Skeletal muscle satellite cell (primary cell): ENCODE measurements around the gene CDC42BPA.
"Not testable (repeated sequence)": the region's sequence is repeated elsewhere in the genome, so short reads cannot be mapped to it uniquely, and the experiment has no call there.

Source experiments
- H3K27me3 ChIP-seq: 2 replicates; pipeline ENCODE4 v1.7.0; 2013; ENCODE audit warnings: low read length; ENCODE audit not compliant: control insufficient read depth, insufficient read depth
- H3K36me3 ChIP-seq: 2 replicates; pipeline ENCODE4 v1.7.0; 2013; ENCODE audit warnings: mild to moderate bottlenecking, control low read depth, low read length; ENCODE audit not compliant: insufficient read depth
- H3K4me1 ChIP-seq: 2 replicates; pipeline ENCODE4 v1.7.0; 2013; ENCODE audit warnings: low read length; ENCODE audit not compliant: control insufficient read depth, insufficient read depth
- H3K4me2 ChIP-seq: 2 replicates; pipeline ENCODE4 v1.7.0; 2013; ENCODE audit warnings: mild to moderate bottlenecking, low read length
- H3K4me3 ChIP-seq: 2 replicates; pipeline ENCODE4 v1.7.0; 2013; ENCODE audit warnings: low read length
- H3K9ac ChIP-seq: 2 replicates; pipeline ENCODE4 v1.7.0; 2013; ENCODE audit warnings: mild to moderate bottlenecking, low read depth, low read length, moderate library complexity
- H3K9me3 ChIP-seq: replicated peaks from 2 replicates; pipeline ENCODE4 v1.7.0; 2013; ENCODE audit warnings: mild to moderate bottlenecking, control low read depth, low read length

The CDC42BPA gene

GRCh38 chr1:227140376-227140775, 177.9 kb downstream of the CDC42BPA start:
- Histone ChIP-seq H3K9me3 (no peaks in the 10 kb centered on the region), H3K4me3 (no peak overlapping the region), H3K4me2 (no peak overlapping the region), H3K36me3 (peaks cover 47% of the 10 kb centered on the region), H3K9ac (no peak overlapping the region), H3K27me3 (no peaks in the 10 kb centered on the region), H3K4me1 (peaks cover 7% of the 10 kb centered on the region)

GRCh38 chr1:227136210-227136820, 182.0 kb downstream of the CDC42BPA start:
- Histone ChIP-seq H3K4me2 (no peak overlapping the region), H3K9me3 (no peaks in the 10 kb centered on the region), H3K9ac (no peak overlapping the region), H3K4me3 (no peak overlapping the region), H3K27me3 (no peaks in the 10 kb centered on the region), H3K4me1 (peaks cover 18% of the 10 kb centered on the region), H3K36me3 (peaks cover 17% of the 10 kb centered on the region)

- Histone ChIP-seq H3K4me3 (no peak overlapping the region), H3K4me2 (no peak overlapping the region), H3K9me3 (no peaks in the 10 kb centered on the region), H3K4me1 (peaks cover 18% of the 10 kb centered on the region), H3K9ac (no peak overlapping the region), H3K36me3 (peaks cover 10% of the 10 kb centered on the region), H3K27me3 (no peaks in the 10 kb centered on the region)
Measured at GRCh38 chr1:227134686-227135314, 183.5 kb downstream of the CDC42BPA start.

- H3K36me3 ChIP-seq, H3K9me3 ChIP-seq, H3K9ac ChIP-seq, H3K4me3 ChIP-seq, H3K27me3 ChIP-seq, H3K4me2 ChIP-seq: not testable (repeated sequence)
- H3K4me1 ChIP-seq = peaks cover 18% of the 10 kb centered on the region
Measured at GRCh38 chr1:227132695-227133094, 185.6 kb downstream of the CDC42BPA start.

GRCh38 chr1:227131193-227131592, 187.1 kb downstream of the CDC42BPA start:
- Histone ChIP-seq H3K4me1 (peaks cover 16% of the 10 kb centered on the region), H3K4me3 (no peak overlapping the region), H3K4me2 (no peak overlapping the region)

GRCh38 chr1:227127891-227128290, 190.4 kb downstream of the CDC42BPA start:
- Histone ChIP-seq H3K9ac (no peak overlapping the region), H3K36me3 (no peaks in the 10 kb centered on the region), H3K4me3 (no peak overlapping the region), H3K4me1 (no peaks in the 10 kb centered on the region), H3K4me2 (no peak overlapping the region), H3K9me3 (no peaks in the 10 kb centered on the region), H3K27me3 (no peaks in the 10 kb centered on the region)

More at GRCh38 chr1:227131193-227131592, 187.1 kb downstream of the CDC42BPA start:
- Histone ChIP-seq H3K9ac (no peak overlapping the region), H3K36me3 (no peaks in the 10 kb centered on the region), H3K9me3 (no peaks in the 10 kb centered on the region), H3K27me3 (no peaks in the 10 kb centered on the region)

GRCh38 chr1:227125929-227126545, 192.3 kb downstream of the CDC42BPA start:
- H3K27me3 ChIP-seq = no peaks in the 10 kb centered on the region
- H3K4me3 ChIP-seq = no peak overlapping the region
- H3K9me3 ChIP-seq = no peaks in the 10 kb centered on the region
- H3K4me1 ChIP-seq = no peaks in the 10 kb centered on the region
- H3K9ac ChIP-seq = no peak overlapping the region
- no peaks in the 10 kb centered on the region for H3K36me3 ChIP-seq
- no peak overlapping the region for H3K4me2 ChIP-seq

GRCh38 chr1:227124473-227124872, 193.8 kb downstream of the CDC42BPA start:
- no peaks in the 10 kb centered on the region for H3K4me1 ChIP-seq
- H3K9me3 ChIP-seq = no peaks in the 10 kb centered on the region
- H3K36me3 ChIP-seq = no peaks in the 10 kb centered on the region
- no peak overlapping the region for H3K9ac ChIP-seq
- no peaks in the 10 kb centered on the region for H3K27me3 ChIP-seq
- no peak overlapping the region for H3K4me3 ChIP-seq
- no peak overlapping the region for H3K4me2 ChIP-seq

GRCh38 chr1:227120826-227121225, 197.5 kb downstream of the CDC42BPA start:
- H3K9ac ChIP-seq = no peak overlapping the region
- no peaks in the 10 kb centered on the region for H3K27me3 ChIP-seq
- H3K4me3 ChIP-seq = no peak overlapping the region
- H3K36me3 ChIP-seq = peaks cover 5% of the 10 kb centered on the region
- no peak overlapping the region for H3K4me2 ChIP-seq
- no peaks in the 10 kb centered on the region for H3K4me1 ChIP-seq
- no peaks in the 10 kb centered on the region for H3K9me3 ChIP-seq

GRCh38 chr1:227112538-227112937, 205.8 kb downstream of the CDC42BPA start:
- H3K9me3 ChIP-seq = no peaks in the 10 kb centered on the region
- no peak overlapping the region for H3K4me2 ChIP-seq
- no peaks in the 10 kb centered on the region for H3K27me3 ChIP-seq
- H3K4me1 ChIP-seq = no peaks in the 10 kb centered on the region
- peaks cover 28% of the 10 kb centered on the region for H3K36me3 ChIP-seq
- no peak overlapping the region for H3K9ac ChIP-seq
- no peak overlapping the region for H3K4me3 ChIP-seq

GRCh38 chr1:227111782-227112181, 206.5 kb downstream of the CDC42BPA start:
- no peak overlapping the region for H3K4me2 ChIP-seq
- no peak overlapping the region for H3K4me3 ChIP-seq
- peaks cover 35% of the 10 kb centered on the region for H3K36me3 ChIP-seq
- H3K9me3 ChIP-seq = no peaks in the 10 kb centered on the region
- no peaks in the 10 kb centered on the region for H3K27me3 ChIP-seq
- no peak overlapping the region for H3K9ac ChIP-seq
- H3K4me1 ChIP-seq = no peaks in the 10 kb centered on the region

- H3K9me3 ChIP-seq, H3K4me1 ChIP-seq, H3K9ac ChIP-seq, H3K27me3 ChIP-seq, H3K4me2 ChIP-seq, H3K4me3 ChIP-seq: not testable (repeated sequence)
- peaks cover 23% of the 10 kb centered on the region for H3K36me3 ChIP-seq
Measured at GRCh38 chr1:227105291-227105690, 213.0 kb downstream of the CDC42BPA start.
